ENCODE measurements around the gene PABPC1L. TPM values are rescaled to one million over a fixed set of nuclear protein-coding genes. Genes with fewer than 3 reads are reported as not detected.

PABPC1L gene
- total RNA-seq, 1 donor from 2014 or later = 15.7 TPM

DNA sequence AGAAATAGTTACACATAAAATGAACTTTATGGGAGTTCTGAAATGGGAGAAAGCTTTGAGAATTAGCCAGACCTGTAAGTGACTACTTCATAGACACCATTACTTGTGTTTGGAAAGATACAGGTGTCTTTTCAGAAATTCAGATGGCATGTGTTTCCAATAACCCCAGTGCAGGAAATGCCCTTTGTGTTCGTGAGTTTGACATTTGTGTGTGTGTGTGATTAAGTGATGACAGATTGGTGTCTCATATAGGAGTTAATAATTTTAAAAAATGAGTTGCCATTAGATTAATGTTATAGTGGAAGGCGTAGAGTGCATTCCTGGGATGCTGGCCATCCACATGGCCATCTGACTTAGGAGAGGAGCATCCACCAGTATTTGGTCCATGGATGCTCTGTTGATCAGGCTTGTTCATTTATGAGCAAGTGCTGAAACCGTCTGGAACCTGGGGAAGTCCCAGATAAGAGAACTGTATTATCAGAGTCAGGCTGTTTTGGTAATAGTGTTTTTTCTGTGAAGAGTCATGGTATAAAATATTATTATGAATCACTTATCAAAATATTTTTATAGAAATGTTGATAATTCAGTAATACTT lies 59.5 kb downstream of the PABPC1L start:
- no peak for DNase-seq (ENCODE audit: low read depth)
- no peaks in the 10 kb centered on the region for H3K27me3 ChIP-seq (ENCODE audit: control insufficient read depth, insufficient read depth, low read length)
- TF ChIP-seq, protein P1, sequence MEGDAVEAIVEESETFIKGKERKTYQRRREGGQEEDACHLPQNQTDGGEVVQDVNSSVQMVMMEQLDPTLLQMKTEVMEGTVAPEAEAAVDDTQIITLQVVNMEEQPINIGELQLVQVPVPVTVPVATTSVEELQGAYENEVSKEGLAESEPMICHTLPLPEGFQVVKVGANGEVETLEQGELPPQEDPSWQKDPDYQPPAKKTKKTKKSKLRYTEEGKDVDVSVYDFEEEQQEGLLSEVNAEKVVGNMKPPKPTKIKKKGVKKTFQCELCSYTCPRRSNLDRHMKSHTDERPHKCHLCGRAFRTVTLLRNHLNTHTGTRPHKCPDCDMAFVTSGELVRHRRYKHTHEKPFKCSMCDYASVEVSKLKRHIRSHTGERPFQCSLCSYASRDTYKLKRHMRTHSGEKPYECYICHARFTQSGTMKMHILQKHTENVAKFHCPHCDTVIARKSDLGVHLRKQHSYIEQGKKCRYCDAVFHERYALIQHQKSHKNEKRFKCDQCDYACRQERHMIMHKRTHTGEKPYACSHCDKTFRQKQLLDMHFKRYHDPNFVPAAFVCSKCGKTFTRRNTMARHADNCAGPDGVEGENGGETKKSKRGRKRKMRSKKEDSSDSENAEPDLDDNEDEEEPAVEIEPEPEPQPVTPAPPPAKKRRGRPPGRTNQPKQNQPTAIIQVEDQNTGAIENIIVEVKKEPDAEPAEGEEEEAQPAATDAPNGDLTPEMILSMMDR (IDR thresholded peaks at IDR 0.05; ENCODE audit: insufficient read depth, low read length, poor library complexity, severe bottlenecking) = no peak
- H3K36me3 ChIP-seq (ENCODE audit: control insufficient read depth, insufficient read depth, low read length) = no peaks in the 10 kb centered on the region
- no peak overlapping the region for H3K4me3 ChIP-seq (ENCODE audit: low read depth, low read length)

DNA sequence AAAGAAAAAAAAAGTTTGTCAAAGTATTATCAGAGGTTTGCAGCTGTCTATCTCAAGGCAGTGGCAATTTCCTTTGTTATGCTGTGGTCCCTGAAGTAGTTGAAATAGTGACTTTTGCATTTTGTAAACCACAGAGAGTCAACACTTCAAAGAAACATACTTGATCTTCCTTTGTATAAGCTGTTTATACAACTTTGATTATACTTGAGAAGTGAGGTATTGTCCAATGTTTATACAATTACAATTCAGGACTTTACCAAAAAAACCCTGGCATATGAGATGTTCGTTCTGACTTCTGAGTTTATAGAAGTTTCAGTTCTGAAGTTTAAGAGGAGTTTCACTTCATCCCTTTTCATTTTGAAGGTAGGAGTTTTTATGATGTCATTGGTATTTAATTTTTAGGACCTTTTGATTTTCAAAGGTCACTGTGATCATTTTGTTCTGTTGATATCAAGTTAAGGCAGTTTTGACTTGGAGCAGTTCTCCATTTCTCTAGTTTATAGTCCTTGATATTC lies 60.4 kb downstream of the PABPC1L start:
- H3K4me3 ChIP-seq (ENCODE audit: low read depth, low read length) = no peak overlapping the region
- TF ChIP-seq, protein P1 (IDR thresholded peaks at IDR 0.05; ENCODE audit: insufficient read depth, low read length, poor library complexity, severe bottlenecking) = no peak
- H3K27me3 ChIP-seq (ENCODE audit: control insufficient read depth, insufficient read depth, low read length) = no peaks in the 10 kb centered on the region
- H3K36me3 ChIP-seq (ENCODE audit: control insufficient read depth, insufficient read depth, low read length) = no peaks in the 10 kb centered on the region
- DNase-seq (ENCODE audit: low read depth) = no peak

DNA sequence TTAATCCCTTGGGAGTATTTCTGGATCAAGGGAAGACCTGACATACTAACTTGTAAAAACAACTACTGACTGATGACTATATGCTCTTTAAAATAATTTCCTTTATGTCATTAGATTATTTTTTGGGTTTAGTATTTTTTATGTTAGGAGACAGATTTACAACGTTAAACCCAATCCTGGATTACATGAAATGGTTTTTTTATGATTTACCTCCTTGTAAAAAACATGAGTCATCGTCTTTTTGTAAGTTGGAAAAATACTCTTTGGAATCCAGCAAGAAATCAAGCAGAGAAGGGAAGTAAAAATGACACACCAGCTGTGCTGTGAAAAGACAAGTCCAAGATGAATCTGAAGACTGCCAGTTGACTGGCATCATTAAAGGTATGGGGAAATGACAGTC lies 63.2 kb downstream of the PABPC1L start:
- no peak for DNase-seq (ENCODE audit: low read depth)
- TF ChIP-seq, protein P1 (IDR thresholded peaks at IDR 0.05; ENCODE audit: insufficient read depth, low read length, poor library complexity, severe bottlenecking) = no peak
- Histone ChIP-seq H3K27me3 (ENCODE audit: control insufficient read depth, insufficient read depth, low read length) (no peaks in the 10 kb centered on the region), H3K36me3 (ENCODE audit: control insufficient read depth, insufficient read depth, low read length) (no peaks in the 10 kb centered on the region), H3K4me3 (ENCODE audit: low read depth, low read length) (no peak overlapping the region)

DNA sequence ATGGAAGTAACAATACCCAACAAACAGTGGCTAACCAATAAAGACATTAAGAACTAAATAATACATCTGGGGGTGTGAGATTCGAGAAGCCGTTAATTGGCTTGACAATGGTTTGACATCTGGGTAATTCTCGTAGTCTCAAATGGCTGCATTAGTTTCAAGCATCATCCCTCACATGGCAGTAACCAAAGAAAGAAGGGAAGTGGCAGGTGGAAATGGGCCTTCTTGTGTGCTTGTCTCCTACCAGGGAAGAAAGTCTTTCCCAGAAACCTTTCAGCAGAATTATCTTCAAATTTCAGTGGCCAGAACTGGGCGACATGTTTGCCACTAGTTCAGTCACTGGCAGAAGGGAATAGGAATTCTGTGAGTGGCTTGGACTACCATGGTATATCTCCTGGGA lies 66.8 kb downstream of the PABPC1L start:
- Histone ChIP-seq H3K27me3 (ENCODE audit: control insufficient read depth, insufficient read depth, low read length) (no peaks in the 10 kb centered on the region), H3K36me3 (ENCODE audit: control insufficient read depth, insufficient read depth, low read length) (no peaks in the 10 kb centered on the region), H3K4me3 (ENCODE audit: low read depth, low read length) (no peak overlapping the region)
- DNase-seq (ENCODE audit: low read depth) = no peak
- TF ChIP-seq, protein P1 (IDR thresholded peaks at IDR 0.05; ENCODE audit: insufficient read depth, low read length, poor library complexity, severe bottlenecking) = no peak

DNA sequence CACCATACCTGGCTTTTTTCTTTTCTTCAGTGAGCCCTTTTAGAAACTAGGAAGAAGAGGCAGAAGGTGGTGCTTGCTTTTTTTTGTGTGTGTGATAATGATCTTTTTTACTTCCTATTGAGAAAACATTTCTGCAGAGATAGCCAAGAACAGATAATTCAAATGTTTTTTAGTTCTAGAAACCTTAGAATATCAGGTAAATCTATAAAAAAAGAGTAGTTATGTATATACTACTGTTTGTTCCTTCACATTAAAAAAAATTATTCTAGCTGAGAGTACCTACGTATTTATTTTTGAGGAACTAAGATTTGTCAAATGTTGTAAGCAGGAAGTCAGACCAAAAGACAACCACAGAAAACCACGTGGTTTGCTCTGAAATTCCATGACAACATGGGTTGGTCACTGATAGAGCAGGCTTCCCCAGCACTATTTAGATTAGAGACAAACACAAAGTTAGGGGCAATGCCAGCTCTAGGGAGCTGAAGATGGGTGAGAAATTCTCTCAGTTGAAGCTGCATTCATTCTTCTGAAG lies 69.3 kb downstream of the PABPC1L start:
- no peak for DNase-seq (ENCODE audit: low read depth)
- TF ChIP-seq, protein P1 (IDR thresholded peaks at IDR 0.05; ENCODE audit: insufficient read depth, low read length, poor library complexity, severe bottlenecking) = no peak

More for the DNA sequence above, 69.3 kb downstream of the PABPC1L start:
- Histone ChIP-seq H3K4me3 (ENCODE audit: low read depth, low read length) (no peak overlapping the region), H3K36me3 (ENCODE audit: control insufficient read depth, insufficient read depth, low read length) (no peaks in the 10 kb centered on the region), H3K27me3 (ENCODE audit: control insufficient read depth, insufficient read depth, low read length) (no peaks in the 10 kb centered on the region)
